GM18951 (cell line): Measurements from ENCODE around the gene TSPAN18.

ENCODE experiments used
- POLR2A ChIP-seq: IDR thresholded peaks from 4 replicates; pipeline ENCODE4 v1.6.1; 2011; ENCODE audit warnings: mild to moderate bottlenecking; ENCODE audit not compliant: insufficient read length, insufficient read depth; ENCODE audit errors: extremely low read depth
- in situ Hi-C: fragments of 300-500 bp; cut with MboI; formaldehyde crosslinking; loops from one replicate; pipeline ENCODE4 v1.12.0; 2022; ENCODE audit warnings: low sequenced_read_pairs, mixed read lengths, inconsistent platforms; ENCODE audit not compliant: unreplicated experiment

The TSPAN18 gene

DNA sequence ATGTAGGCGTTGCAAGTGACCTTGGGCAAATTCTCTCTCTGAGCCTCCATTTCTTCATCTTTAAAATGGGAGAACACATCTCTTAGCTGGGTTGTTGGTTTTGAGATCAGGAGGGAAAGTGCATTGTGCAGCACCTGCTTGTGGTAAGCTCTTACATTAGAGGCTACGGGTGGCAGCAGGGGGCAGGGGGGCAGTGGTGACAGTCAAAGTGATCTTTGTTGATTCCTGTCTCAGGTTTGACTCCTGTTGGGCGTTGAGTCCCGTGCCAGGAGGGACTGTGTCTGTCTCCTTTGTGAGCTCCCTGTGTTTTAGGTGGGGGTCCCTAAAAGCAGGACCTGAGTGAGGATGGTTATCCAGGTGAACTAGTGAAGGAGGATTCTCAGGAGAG, 122.2 kb downstream of the TSPAN18 start:
- in situ Hi-C loops, result no loop called here
- no peak for TF ChIP-seq POLR2A

DNA sequence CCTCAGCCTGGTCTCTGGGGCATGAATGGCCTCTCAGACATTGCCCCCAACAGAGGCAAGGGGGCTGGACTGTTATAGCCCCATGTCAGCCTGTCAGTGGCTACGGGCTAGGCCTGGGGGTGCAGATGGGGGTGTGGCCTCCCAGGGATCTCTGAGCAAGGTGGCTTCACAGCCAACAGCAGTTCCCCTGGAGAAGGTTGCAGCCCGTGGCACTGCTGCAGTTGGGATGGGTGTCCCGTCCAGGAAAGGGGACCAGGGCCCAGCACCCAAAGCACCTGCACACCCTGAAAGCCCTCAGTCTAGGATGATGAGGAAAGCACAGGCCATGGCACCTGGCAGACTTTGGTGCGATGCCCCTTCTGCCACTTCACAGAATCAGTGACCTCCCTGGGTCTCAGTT, 122.7 kb downstream of the TSPAN18 start:
- TF ChIP-seq POLR2A, result no peak
- in situ Hi-C loops, result no loop called here

DNA sequence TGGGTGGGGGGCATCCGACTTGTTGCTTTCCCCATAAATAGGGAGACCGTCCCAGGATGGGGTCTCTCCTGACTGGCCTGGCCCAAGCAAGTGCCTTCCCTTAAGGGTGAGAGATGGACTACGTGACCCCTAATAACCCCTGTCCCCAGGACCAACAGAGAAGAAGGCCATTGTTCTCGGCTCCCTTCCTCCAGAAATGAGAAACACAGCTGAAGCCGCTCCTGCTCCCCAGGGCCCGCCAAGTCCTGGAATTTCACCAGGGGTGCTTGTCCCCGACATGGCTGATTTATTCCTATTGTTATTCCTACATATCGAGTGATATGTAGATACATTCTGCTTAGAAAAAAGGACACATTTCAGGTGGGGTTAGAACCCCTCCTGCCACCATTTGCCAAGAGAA, 123.2 kb downstream of the TSPAN18 start:
- TF ChIP-seq POLR2A, result no peak
- in situ Hi-C loops, result no loop called here

DNA sequence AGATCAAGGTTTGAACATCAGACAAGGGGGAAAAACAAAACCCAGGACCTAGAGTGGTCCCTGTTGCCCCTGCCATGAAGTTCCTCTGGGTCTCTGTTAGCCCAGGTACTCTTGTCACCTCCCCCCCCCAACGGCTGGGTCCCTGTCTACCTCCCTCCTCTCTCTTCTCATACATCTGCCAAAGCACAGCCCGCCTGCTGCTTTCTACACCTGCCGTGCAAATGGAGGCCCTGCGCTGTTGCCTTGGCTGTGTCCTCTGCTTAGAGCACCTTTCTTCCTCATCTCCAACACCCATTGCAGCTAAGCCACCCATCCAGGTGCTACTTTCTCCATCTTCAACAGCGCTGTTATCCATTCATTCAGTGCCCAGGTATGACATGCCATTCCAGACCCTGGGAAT, 124.7 kb downstream of the TSPAN18 start:
- TF ChIP-seq POLR2A, result no peak
- in situ Hi-C loops, result no loop called here

DNA sequence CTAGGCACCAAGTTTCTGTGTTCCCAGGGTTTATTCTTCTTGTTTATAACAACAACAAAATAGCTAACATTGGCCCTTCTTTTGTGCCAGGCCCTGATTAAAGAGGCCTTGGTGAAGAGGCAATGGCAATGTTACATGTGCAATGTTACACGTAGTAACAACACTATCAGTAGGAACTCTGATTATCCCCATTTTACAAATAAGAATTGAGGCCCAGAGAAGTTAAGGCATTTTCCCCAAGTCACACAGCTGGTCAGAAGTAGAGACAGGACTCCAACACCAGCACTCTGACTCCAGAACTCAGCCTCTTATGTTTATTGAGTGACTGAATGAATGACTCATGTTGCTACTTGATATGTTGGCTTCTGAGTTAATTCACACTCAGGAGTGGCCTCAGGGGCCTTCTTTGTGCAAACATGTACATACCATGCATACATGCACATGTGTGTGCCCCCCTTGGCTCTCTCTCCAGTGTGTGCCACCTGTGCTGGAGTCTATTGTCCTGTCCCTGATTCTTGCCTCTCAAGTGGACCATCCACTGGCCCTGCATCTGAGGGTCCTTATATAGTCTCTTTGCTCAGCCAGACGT, 125.5 kb downstream of the TSPAN18 start:
- no peak for TF ChIP-seq POLR2A
- in situ Hi-C loops, result no loop called here

DNA sequence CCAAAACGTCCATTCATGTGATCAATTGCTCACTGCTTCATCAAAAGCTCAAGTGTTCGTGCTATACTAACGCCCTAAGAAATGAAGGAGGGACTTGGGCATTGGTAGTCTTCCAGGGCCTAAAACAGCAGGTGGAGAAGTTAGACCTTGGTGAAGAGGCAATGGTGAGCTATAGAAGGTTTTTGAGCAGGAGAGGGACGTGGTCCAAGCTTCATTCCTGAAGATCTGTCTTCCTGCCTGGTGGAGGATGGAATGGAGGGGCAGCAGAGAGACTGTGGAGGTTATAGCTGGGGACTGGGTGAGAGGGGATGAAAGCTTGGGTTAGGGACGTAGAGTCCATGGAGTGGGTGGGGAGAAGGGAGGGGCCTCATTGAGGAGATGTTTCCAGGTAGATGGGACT, 126.2 kb downstream of the TSPAN18 start:
- in situ Hi-C loops, result no loop called here
- no peak for TF ChIP-seq POLR2A

DNA sequence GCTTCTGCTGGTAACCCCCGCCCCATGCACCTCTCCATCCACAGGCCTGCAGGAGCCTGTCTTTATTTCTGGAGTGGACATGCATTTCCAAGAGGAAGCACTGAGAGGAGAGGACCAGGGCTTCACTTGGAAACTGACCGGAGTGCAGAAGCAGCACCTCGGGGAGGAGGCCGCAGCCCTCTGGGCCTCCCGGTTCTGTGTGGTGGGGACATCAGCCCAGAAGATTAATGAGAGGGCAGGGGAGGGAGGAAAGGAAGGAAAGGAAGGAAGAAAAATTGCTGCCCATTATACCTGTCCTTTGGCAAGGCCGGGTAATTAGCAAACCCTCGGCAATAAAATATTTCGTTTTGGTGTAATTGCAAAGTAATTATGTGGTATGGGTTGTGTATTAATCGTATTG, 126.9 kb downstream of the TSPAN18 start:
- in situ Hi-C loops, result no loop called here
- TF ChIP-seq POLR2A, result no peak

DNA sequence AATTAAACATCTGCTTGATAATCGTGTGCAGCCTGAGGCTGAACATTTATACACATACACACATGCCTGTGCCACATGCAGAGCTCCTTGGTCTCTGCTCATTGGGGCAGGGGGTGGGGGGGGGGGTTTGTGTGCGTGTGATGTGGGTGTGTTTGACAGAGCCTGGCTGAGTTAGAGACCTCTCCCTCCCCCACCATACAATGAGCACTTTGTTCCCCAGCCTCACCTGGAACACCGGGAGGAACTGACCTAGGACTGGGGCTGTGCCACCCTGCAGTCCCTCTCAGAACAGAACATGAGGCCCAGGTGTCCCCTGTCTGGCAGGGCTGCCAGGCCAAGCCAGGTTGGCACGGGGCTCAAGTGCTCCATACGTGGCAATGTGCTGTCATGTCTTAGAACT, 127.3 kb downstream of the TSPAN18 start:
- in situ Hi-C loops, result no loop called here
- no peak for TF ChIP-seq POLR2A

DNA sequence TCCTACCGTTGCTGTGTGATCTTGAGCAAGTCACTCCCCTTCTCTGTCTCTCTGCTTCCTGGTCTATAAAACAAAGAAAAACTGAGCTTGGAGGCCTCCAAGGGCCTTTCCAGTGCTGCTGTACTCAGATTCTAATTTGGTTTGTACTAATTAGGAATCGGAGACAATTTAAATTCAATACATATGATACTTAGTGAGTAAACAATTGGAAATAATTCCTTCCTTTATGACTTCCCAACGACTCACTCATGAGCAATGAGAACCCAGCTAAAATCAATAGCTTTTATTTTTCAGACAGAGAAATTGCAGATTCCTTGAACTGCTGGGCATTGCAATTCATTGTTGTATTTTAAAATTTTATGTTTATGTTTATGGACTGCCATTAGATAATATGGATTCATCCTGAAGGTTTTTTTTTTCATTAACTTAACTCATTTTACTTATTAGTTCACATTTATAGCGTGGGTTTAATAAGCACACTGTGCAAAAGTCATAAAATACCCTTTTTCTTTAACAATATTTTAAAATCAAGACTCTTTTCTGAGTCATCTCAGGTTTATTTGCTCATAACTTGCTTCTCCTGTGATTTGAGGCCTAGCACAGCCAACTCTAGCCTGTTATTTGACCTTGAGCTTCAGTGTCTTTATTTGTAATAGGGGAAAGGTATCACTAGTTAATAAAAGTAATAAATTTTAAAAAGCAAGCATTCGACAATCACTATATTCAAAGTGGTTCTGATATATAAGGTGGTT, 128.2 kb downstream of the TSPAN18 start:
- in situ Hi-C loops, result no loop called here
- TF ChIP-seq POLR2A, result no peak

DNA sequence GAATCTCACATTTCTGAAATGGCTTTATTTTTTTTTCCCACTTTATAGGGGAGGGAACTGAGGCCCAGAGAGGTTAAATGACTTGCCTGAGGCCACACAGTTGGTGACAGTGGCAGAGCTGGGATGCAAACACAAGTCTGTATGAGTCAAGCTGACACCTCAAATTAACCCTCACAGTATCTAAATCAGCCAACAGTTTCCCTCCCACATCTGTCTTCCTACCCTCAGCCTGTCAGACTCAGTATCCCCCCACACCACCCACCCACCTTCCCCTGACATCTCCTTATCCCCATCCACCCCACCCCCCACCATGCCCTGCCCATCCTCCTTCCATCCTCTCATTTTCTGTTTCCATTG, 128.7 kb downstream of the TSPAN18 start:
- in situ Hi-C loops, result no loop called here
- no peak for TF ChIP-seq POLR2A

DNA sequence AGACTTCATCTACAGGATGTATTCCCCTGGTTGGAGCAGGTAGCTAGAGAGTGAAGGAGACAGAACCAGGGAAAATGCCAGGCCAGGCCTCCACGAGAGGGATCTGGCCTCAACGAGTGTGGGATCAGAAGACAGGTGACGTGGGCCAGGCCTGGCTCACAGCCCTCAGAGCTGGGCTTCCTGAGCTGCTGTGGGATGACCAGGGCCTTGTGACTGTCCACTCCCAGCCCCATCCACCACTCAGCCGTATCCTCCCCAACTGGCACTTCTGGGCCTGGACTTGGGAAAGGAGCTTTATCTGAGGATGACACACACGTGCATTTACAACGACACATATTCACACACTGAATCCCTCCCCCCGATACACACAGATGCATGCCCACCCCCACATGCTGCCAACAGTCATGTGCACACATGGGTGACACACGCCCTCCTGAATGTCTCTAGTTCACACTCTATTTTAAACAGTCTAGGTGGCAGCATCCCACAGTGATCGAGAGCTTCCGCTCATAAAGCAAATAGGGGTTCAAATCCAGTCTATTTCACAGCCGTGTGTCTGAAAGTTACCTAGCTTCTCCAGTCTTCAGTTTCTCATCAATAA, 130.8 kb downstream of the TSPAN18 start:
- no peak for TF ChIP-seq POLR2A
- in situ Hi-C loops, result no loop called here

DNA sequence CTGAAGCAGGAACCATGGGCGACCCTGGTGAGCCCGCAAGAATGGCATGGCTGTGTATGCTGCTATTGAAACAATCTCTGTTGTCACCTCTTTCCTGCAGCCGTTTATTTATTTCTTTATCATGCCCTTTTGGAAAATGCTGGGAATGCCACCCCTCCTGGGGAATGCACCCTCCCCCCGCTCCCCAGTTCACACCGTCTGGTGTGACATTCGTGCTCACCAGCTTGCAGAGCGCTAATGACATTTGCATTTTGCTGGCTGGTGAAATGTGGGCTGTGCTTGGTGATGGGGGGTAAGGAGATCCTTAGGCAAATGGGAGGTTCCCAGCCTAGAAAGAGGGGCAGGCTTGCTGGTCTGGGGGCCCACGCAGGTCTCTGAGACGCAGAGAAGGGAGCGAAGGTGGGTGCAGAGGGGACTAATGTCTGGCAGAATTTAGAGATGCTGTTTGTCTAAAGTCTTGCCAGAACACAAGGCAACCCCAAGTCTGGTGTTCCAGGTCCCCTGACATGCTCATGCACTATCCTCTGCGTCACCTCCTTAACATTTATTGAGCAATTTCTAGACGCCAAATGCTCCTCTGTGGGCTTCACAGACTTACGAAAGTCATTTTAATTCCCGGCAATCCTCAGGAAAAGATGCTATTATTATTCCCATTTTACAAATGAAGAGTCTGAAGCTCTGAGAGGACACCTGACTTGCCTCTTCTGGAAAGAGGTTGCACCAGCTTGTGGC, 132.2 kb downstream of the TSPAN18 start:
- no peak for TF ChIP-seq POLR2A
- in situ Hi-C loops, result no loop called here

DNA sequence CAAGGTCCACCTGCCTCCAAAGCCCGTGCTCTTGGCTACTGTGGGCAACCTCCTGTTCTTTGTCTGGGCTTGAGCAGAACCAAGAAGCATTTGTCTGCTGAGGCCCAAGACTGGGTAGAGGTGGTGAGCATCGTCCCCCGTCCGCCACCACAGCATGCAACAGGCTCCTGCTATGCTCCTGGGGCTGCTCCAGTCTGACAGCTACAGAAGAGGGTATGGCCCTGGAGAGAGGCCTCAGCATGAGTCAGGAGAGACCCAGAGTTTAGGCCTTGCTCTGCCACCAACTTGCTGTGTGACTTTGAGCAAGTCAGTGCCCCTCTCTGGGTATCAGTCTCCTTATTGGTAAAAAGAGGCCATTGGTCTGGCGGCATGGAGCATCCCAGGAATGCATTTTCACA, 132.8 kb downstream of the TSPAN18 start:
- TF ChIP-seq POLR2A, result no peak
- in situ Hi-C loops, result no loop called here
